ENCODE measurements around the gene LIMK1. TPM values are rescaled to one million over a fixed set of nuclear protein-coding genes. Genes with fewer than 3 reads are reported as not detected.

The LIMK1 gene
- total RNA-seq, 1 experiment from 2014 or later: 31.4 TPM

GRCh38 chr7:74069790-74070618 lies 13.6 kb upstream of the LIMK1 start:
- no peaks in the 10 kb centered on the region for H3K9me3 Mint-ChIP-seq (ENCODE audit: unreplicated experiment)
- H3K27me3 Mint-ChIP-seq (ENCODE audit: insufficient read depth, unreplicated experiment): no peaks in the 10 kb centered on the region
- H3K36me3 Mint-ChIP-seq (ENCODE audit: insufficient read depth, unreplicated experiment): no peaks in the 10 kb centered on the region
- no peak overlapping the region for H3K27ac Mint-ChIP-seq (ENCODE audit: unreplicated experiment)
- DNase-seq: no peak
- no peaks in the 10 kb centered on the region for H3K4me1 Mint-ChIP-seq (ENCODE audit: low read depth, unreplicated experiment)
- BruUV-seq (replicated peaks): no TSS peak
- Histone ChIP-seq H3K9me3 (no peaks in the 10 kb centered on the region), H3K4me3 (ENCODE audit: low read depth, low read length) (no peak overlapping the region), H3K27me3 (replicated peaks; ENCODE audit: control insufficient read depth, insufficient read depth, low read length) (no peaks in the 10 kb centered on the region), H3K36me3 (ENCODE audit: control insufficient read depth, insufficient read depth, low read length) (no peaks in the 10 kb centered on the region), H3K4me1 (no peaks in the 10 kb centered on the region)
- ChIA-PET POLR2A (no interaction called here), CTCF (interaction anchor here (0.5 to 1.0 kb wide), 4 partner anchors 14 to 193 kb away, joined by 3 to 5 read pairs (median 4); partner anchors contain the start of gene LIMK1)
- no peak for TF ChIP-seq CTCF (IDR thresholded peaks at IDR 0.05; ENCODE audit: insufficient read depth in 1 of 2, low read depth in 1 of 2, low read length in 1 of 2, severe bottlenecking in 1 of 2, unreplicated experiment in 1 of 2)
- H3K4me3 Mint-ChIP-seq (ENCODE audit: unreplicated experiment): no peak overlapping the region
- intact Hi-C loops (cut with micrococcal nuclease; ENCODE audit: unreplicated experiment): loop anchor here (2.0 to 5.0 kb wide), 2 partner anchors 112 to 331 kb away; no protein-coding TSS in a partner anchor

GRCh38 chr7:74070619-74070921 lies 13.0 kb upstream of the LIMK1 start:
- Mint-ChIP-seq H3K27ac (ENCODE audit: unreplicated experiment) (no peak overlapping the region), H3K4me1 (ENCODE audit: low read depth, unreplicated experiment) (no peaks in the 10 kb centered on the region), H3K4me3 (ENCODE audit: unreplicated experiment) (no peak overlapping the region), H3K9me3 (ENCODE audit: unreplicated experiment) (no peaks in the 10 kb centered on the region), H3K36me3 (ENCODE audit: insufficient read depth, unreplicated experiment) (no peaks in the 10 kb centered on the region), H3K27me3 (ENCODE audit: insufficient read depth, unreplicated experiment) (no peaks in the 10 kb centered on the region)
- ChIA-PET POLR2A (no interaction called here), CTCF (interaction anchor here (0.6 to 0.7 kb wide), 2 partner anchors 44 to 113 kb away, joined by 3 read pairs; no protein-coding TSS in a partner anchor)
- H3K9me3 ChIP-seq: no peaks in the 10 kb centered on the region
- no peaks in the 10 kb centered on the region for H3K36me3 ChIP-seq (ENCODE audit: control insufficient read depth, insufficient read depth, low read length)
- H3K4me1 ChIP-seq: no peaks in the 10 kb centered on the region
- no peak overlapping the region for H3K4me3 ChIP-seq (ENCODE audit: low read depth, low read length)
- no peak for DNase-seq
- H3K27me3 ChIP-seq (replicated peaks; ENCODE audit: control insufficient read depth, insufficient read depth, low read length): no peaks in the 10 kb centered on the region
- no TSS peak for BruUV-seq (replicated peaks)
- intact Hi-C loops (cut with micrococcal nuclease; ENCODE audit: unreplicated experiment): no loop called here
- TF ChIP-seq CTCF (IDR thresholded peaks at IDR 0.05; ENCODE audit: insufficient read depth in 1 of 2, low read depth in 1 of 2, low read length in 1 of 2, severe bottlenecking in 1 of 2, unreplicated experiment in 1 of 2): no peak

- no peak overlapping the region for H3K4me3 Mint-ChIP-seq (ENCODE audit: unreplicated experiment)
- intact Hi-C loops (cut with micrococcal nuclease; ENCODE audit: unreplicated experiment): no loop called here
- no TSS peak for BruUV-seq (replicated peaks)
Observed at GRCh38 chr7:74071121-74071520, 12.5 kb upstream of the LIMK1 start.

More at GRCh38 chr7:74071121-74071520, 12.5 kb upstream of the LIMK1 start:
- CTCF ChIA-PET: interaction anchor here (0.7 kb wide), 1 partner anchor 113 kb away, joined by 3 read pairs; no protein-coding TSS in a partner anchor
- no peaks in the 10 kb centered on the region for H3K27me3 Mint-ChIP-seq (ENCODE audit: insufficient read depth, unreplicated experiment)
- DNase-seq: no peak
- no peaks in the 10 kb centered on the region for H3K4me1 Mint-ChIP-seq (ENCODE audit: low read depth, unreplicated experiment)
- no peak overlapping the region for H3K4me3 ChIP-seq (ENCODE audit: low read depth, low read length)
- no peaks in the 10 kb centered on the region for H3K36me3 Mint-ChIP-seq (ENCODE audit: insufficient read depth, unreplicated experiment)
- no peaks in the 10 kb centered on the region for H3K36me3 ChIP-seq (ENCODE audit: control insufficient read depth, insufficient read depth, low read length)
- H3K9me3 ChIP-seq: no peaks in the 10 kb centered on the region
- H3K27me3 ChIP-seq (replicated peaks; ENCODE audit: control insufficient read depth, insufficient read depth, low read length): no peaks in the 10 kb centered on the region
- H3K4me1 ChIP-seq: no peaks in the 10 kb centered on the region
- no peak for TF ChIP-seq CTCF (IDR thresholded peaks at IDR 0.05; ENCODE audit: insufficient read depth in 1 of 2, low read depth in 1 of 2, low read length in 1 of 2, severe bottlenecking in 1 of 2, unreplicated experiment in 1 of 2)
- POLR2A ChIA-PET: no interaction called here
- H3K9me3 Mint-ChIP-seq (ENCODE audit: unreplicated experiment): no peaks in the 10 kb centered on the region
- H3K27ac Mint-ChIP-seq (ENCODE audit: unreplicated experiment): no peak overlapping the region

Data from Caco-2 (cell line).